HG03045 (cell line): ENCODE measurements around the gene LRRC75A.

Experiments used
- ATAC-seq: cut with Tn5 transposase; IDR thresholded peaks from one replicate; pipeline ENCODE4 v1.9.1; 2021; ENCODE audit warnings: mild to moderate bottlenecking, moderate library complexity; ENCODE audit not compliant: unreplicated experiment

LRRC75A gene

GRCh38 chr17:16494059-16494458 lies 2.1 kb upstream of the LRRC75A start:
- ATAC-seq: no peak

- ATAC-seq: no peak
Measured at GRCh38 chr17:16493531-16494046, 1.6 kb upstream of the LRRC75A start.

DNA sequence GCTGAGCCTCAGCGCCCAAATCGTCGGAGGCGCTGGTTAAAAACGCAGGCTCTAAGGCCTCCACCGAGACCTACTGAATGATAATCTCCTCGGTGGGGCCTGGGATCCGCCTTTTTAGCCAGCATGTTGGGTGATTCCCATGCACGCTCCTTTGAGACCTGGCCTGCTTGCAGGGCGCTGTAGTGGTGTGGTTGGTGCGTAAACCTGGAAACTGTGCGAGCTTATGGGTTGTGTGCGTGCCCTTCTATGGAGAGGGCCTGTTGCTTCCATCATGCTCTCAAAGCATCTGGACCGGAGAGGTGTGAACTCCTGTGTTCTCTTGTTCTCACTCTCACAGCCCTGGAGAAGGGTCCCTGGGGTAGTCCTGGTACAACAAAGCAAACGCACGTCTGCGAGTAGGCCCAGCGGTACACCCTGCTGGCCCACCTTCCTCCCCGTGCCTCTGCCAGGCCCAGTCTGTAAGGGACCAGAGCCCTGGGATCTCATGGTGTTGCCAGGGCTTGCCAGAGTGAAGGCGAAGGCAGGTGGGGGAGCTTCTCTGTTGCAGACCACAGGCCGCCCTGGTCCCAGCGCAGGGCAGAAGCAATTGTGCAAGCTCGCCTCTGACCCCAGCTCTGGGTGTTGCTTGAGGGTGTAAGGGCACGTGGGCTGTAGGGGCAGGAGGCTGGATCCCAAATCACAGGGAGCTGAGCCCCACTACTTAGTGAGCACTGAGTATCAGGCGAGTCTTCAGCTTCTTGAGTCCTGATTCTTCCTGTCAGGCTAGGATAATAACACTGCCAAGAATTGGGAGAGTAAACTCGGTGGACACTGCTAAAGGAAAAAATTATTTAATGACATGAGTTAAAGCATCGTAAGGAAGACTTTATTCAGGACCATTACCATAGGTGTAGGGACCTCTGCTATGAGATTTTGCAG lies 879 bp upstream of the LRRC75A start:
- no peak for ATAC-seq

DNA sequence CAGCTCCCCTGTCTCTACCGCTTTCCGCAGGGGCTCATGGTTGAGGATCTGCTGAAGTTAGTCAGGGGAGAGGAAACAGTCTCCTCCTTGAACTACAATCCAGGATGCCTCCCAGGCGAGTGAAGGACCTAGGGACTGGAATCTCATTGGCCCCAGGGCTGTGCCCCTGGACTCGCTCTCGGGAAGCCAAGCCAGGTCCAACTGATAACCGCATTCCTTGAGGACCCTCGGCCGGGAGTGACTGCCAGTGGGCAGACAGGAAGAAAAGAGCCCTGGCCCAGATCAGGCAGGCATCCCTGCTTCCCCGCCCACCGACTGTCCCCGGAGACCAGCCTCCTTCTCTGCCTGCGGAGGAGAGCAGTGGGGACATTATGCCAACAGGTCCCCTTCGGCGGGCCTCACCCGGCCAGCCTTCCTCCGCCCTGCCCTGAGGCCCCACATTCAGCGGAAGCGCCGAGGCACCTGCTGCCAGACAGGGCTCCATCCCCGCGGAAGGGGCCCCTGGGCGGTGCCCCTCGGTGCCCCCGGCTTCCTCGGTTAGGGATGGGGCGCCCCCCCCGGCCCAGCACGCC lies 776 bp downstream of the LRRC75A start:
- ATAC-seq: no peak

- ATAC-seq: no peak
Measured at GRCh38 chr17:16489431-16489830, 2.6 kb downstream of the LRRC75A start.

DNA sequence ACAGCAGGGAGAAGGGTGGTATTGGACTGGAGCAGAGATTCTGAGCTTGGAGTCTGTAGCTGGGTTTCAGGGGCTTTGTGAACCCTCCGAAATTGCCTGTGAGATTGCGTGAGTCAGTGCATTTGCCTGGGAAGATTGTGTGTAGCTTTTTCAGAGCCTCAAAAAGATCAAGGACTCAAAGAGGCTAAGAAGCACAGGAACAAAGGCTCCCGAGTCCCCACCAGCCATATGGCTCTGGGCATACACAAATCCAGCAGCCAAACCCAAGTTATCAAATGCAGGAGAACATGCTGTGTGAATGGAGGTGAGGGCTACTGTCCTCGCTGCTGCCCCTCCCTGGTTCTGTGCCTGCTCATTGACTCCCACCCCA lies 3.0 kb downstream of the LRRC75A start:
- ATAC-seq: no peak

GRCh38 chr17:16488186-16488967 lies 3.6 kb downstream of the LRRC75A start:
- no peak for ATAC-seq

DNA sequence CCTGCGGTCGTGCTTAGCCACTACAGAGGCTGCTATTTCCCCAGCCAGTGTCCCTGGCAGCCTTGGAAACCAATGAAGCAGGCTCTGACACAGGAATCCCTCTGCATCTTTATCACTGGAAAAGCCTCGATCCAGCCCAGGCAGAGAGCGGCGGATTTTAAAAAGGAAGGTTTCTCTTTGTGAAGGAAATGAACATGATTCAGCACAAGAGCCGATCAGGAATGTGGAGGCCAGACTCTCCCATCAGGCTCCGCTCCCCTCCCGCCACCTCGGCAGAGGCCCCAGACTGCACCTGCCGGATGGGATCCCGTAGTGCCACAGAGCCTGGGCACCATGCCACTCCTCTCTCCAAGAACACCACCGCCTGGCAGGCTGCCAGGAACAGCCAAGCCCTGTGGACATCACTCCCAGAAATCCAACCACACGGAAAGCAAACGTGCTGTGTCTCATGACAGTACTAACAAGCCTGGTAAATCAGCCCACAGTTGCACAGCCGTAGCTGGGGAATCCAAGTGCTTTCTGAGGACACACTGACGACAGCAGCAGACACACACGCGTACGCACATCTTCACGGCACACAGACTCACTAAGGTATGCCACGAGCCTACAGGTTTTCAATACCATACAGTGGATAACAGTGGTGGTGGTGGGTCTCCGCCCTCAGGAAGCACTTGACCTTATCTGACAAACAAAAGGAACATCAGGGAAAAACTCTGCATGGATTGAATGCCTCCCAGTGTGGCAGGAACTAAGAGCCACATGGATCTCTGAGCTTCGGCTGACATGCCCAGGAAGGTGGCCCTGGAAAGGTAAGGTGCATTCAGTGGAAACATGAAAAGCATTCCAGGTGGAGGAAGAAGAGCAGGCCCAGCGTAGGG lies 5.4 kb downstream of the LRRC75A start:
- ATAC-seq: no peak

DNA sequence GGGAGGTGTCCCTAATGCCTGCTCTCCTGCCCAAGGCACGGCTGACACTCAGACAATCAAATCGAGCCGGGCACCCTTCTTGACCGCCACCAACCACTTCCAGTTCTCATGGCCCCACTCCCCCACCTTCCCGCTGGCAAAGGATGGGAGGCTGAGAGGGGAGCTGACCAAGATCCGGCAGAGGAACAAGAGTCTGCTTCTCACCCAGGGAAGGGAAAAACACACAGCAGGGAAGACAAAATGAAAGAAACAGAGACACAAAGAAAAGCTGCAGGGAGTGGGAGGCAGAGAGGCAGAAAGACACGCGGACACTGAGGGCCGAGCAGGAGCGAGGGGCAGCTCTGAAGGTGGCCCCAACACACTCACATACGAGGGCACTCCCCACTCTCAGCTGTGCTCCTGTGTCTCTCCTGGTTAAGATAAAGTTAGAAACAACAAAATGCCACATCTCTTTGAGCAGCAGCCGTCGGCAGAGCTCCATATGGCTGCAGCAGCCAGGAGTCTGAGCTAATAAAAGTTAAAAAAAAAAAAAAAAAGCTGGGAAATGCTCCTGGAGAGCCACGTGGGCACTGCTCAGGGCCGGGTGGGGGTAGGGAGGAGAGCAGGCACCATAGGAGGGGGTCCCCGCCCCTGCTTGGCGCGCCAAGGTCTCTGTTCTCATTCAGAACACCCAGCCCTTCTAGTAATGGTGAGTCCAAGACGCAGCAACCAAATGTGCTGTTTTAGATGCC lies 7.4 kb downstream of the LRRC75A start:
- no peak for ATAC-seq

DNA sequence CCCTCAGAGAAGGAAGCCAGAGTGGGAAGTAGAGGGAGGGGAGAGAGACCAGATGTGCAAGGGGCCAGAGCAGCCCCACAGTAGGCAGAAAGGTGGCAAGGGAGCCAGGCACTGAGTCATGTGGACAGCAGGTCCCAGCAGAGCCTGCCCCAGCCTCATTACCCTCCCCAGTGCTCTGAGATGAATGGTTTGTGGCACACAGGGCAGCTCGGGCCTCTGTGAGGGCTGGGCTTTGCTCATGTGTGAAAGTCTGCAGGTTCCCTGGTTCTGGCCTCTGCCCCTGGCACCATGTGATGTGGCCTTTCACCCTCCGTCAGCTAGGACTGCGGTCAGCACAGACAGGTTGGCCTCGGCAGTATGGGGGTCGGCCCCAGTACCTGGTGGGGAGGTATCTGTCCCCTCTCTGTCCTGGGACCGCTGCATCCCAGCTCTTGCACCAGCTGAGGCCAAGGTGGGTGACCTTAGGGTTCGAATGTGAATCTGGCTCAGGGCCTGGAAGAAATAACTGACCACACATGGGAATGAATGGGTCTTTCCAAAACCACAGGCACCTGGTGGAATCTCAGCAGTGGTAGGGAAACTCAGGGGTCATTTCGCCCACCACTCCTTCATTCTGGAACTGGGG lies 8.9 kb downstream of the LRRC75A start:
- ATAC-seq: no peak

DNA sequence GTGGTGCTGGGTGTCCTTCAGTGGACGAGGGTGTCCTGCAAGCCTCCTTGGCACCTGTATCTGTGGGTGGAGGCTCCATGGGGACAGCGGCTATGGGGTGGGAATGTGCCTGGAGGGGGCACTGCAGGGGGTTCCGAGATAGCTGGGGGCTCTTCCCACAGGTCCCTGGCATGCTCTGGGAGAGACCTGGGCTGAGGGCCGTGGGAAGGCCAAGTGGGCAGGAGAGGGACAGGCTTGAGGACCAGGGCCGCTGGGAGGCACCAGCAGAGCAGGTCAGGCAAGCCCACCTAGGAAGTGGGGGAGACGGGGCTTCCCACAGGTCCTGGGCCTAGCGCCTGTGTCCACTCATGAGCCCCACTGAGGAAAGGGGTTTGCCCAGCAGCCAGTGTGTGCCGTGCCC lies 9.7 kb downstream of the LRRC75A start:
- ATAC-seq: no peak

GRCh38 chr17:16480995-16481394 lies 11.0 kb downstream of the LRRC75A start:
- no peak for ATAC-seq

DNA sequence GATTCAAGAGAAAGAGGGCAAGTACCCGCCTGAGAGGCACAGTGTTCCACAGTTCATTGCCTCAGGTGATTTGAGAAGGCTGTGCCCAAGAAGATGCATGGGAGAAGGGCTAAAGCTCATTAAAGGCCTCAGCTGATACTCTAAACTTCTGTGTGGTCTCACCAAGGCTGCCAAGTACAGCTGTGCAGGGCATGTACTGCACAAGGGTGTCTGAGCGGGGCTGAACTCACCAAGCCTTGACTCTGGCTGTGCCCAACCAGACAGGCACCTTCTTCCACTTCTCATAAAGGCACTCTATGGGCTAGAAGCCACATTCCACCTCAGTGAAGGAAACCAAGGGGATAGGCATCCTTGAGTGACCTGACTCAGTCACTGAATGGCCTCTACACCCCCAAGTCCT lies 12.7 kb downstream of the LRRC75A start:
- ATAC-seq: no peak

DNA sequence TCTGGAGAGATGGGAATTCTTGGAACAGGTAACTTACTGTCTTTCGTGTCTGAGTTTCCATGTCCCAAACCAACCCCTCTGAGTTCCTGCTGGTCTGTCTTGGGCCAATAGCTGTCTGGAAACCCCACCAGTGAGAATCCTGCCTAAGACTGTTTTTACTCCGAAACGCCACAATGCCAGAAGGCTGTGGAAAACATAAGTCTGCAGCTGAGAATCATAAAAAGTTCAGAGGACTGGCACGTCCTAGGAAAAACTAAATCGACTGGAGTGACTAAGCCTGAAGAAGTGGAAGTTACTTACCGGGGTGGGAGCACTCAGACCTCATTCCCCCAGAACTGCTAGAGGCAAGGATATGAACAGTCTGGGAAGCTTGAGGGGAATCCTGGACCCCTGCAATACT lies 13.3 kb downstream of the LRRC75A start:
- no peak for ATAC-seq

GRCh38 chr17:16477666-16478065 lies 14.3 kb downstream of the LRRC75A start:
- ATAC-seq: no peak

- ATAC-seq: no peak
Measured at GRCh38 chr17:16477255-16477654, 14.7 kb downstream of the LRRC75A start.

DNA sequence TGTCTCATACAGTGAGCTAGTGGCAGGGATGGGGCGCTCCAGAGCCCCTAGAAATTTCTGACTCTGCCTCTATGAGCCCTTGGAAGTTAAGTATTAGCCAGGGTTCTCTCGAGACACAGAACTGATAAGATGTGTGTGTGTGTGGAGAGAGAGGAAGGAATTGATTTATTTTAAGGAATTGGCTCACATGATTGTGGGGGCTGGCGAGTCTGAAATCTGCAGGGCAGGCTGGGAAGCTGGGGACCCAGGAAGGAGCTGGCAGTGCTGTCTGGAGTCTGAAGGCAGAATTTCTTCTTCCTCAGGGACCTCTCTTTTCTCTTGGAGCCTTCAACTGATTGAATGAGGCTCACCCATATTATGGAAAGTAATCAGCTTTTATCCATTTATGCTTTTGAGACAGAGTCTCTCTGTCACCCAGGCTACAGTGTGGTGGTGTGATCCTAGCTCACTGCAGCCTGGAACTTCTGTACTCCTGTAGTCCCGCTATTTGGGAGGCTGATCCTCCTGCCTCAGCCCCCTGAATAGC lies 16.8 kb downstream of the LRRC75A start:
- no peak for ATAC-seq

GRCh38 chr17:16474012-16474725 lies 17.8 kb downstream of the LRRC75A start:
- no peak for ATAC-seq
